IPS DF 4.7 (cell line): ENCODE data around the gene TTK.
"Not testable (repeated sequence)": the region's sequence is repeated elsewhere in the genome, so short reads cannot be mapped to it uniquely, and the experiment has no call there.

Experiments
- DNase-seq: peaks from one replicate; pipeline ENCODE4 v3.0.0-alpha.2; 2013; ENCODE audit warnings: low spot score; ENCODE audit errors: extremely low read depth

Gene TTK

DNA sequence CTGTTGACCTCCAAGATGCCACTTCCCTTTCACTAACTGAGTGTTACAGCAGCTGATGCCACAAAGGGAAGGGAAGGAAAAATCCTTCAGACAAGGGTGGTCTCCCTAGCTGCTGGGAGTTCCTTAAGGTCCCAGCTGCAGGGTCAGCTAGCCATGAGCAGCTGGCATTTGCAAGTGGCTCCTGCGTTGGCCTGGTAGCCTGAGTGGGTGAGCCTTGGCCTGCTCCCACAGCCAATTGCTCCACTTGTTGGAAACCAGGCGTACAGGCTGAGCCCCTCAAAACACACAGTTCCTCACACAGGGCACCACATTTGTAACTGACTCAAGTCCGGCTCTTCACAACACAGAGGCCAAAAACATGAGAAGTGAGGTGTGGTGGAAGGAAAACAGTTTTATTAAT is 16.7 kb downstream of the TTK start:
- DNase-seq: no peak

DNA sequence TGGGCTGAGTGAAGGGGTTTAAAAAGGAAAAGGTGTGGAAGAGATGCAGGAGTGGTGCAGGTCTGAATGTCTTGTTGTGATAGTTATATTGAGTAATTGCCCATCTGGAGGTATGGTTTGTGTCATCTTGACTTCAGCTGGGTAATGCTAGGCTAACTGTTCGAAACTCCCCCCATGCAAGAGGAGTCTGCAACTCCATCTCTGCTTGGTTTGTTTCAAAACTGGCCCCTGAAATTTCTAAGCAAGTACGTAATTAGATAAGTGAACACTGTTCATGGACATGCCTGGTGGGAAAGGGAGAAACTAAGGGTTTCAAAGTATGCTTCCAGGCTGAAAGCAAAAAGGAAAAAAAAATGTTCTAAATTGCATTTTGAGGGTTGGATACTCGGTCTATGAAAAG is 17.1 kb downstream of the TTK start:
- no peak for DNase-seq

DNA sequence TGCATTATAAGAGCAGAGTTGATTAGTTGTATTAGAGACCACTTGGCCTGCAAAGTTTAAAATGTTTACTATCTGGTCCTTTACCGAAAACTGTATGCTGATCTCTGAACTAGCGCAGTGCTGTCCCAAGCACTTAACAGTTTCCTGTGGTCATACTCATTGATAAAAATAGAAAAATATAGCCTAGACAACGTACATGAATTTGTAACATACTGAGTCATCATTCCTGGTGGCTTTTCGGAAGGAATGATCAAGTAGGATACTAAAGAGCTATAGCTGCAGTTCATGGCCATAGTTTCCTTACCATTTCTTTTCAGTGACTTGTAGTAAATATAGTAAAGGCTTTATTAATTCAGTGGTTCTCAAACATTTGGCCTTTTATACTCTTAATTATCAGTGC is 18.4 kb downstream of the TTK start:
- DNase-seq: no peak

DNA sequence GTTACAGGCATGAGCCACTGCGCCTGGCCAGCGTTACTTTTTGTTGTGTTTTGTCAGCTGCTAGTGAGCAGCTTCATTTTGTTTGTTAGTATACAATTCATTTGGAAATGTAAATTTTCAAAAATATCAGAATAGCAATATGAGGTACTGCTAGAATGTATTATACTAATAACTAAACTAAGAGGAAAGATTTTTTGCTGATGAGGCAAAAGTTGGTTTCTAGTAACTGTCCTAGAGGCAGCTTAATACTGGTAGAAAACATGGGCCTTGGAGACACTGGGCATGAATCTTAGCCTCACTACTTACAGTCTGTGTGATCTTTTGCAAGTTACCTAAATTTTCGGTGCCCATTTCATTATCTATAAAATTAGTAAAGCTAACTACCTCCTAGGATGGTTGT is 24.1 kb downstream of the TTK start:
- no peak for DNase-seq

DNA sequence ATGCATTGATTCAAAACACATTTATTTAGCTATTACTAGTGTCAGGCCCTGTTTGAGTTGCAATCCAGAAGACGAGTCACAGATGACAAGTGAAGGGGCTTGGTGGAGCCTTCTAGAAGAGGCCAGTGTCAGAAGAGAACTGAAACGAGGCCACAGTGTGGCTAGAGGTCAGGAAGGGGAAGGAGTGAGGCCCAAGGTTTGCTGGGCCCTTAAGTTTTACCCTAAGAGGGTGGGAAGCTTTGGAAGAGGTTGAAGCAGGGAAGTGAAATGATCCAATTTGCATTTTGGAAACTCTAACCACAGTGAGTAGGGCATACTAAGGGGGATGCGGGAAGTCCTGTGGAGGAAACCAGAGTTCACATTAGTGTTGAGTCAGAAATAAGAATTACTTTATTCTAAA is 25.0 kb downstream of the TTK start:
- no peak for DNase-seq

DNA sequence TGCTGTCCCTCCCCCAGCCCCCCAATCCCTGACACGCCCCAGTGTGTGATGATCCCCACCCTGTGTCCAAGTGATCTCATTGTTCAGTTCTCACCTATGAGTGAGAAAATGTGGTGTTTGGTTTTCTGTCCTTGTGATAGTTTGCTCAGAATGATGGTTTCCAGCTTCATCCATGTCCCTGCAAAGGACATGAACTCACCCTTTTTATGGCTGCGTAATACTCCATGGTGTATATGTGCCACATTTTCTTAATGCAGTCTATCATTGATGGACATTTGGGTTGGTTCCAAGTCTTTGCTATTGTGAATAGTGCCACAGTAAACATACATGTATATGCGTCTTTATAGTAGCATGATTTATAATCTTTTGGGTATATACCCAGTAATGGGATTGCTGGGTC is 43.8 kb downstream of the TTK start:
- DNase-seq: not testable (repeated sequence)

GRCh38 chr6:80060774-80061173 is 56.3 kb downstream of the TTK start:
- no peak for DNase-seq

- DNase-seq: not testable (repeated sequence)
Observed at GRCh38 chr6:80068146-80068545, 63.7 kb downstream of the TTK start.

DNA sequence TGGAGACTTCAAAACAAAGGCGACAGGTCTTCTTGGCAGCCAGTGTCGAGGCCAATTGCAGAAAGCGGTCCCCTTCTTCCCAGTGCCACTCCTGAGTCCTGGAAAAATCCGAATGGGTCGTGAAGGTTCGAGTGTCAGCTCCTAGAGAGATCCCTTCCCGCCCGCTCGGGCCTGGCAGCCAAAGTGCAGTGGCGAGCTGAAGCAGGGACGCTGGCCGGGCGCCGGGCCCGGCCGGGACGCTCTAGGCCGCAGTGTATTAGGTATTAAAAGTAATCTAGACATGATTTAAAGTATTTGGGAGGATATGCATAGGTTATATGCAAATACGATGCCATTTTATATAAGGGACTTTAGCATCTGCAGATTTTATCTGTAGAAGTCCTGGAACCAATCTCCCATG is 66.0 kb downstream of the TTK start:
- DNase-seq: not testable (repeated sequence)

GRCh38 chr6:80077067-80077466 is 72.6 kb downstream of the TTK start:
- DNase-seq: peak; percentile 7

- DNase-seq: no peak
Observed at GRCh38 chr6:80088637-80089036, 84.2 kb downstream of the TTK start.

- DNase-seq: no peak
Observed at GRCh38 chr6:80091506-80091905, 87.1 kb downstream of the TTK start.
